HepG2 (cell line): ENCODE data around the gene EXOSC9. TPM values are rescaled to one million over a fixed set of nuclear protein-coding genes. Genes with fewer than 3 reads are reported as not detected.

Source experiments
- ATAC-seq: fragments of 200-7000 bp; cut with Tn5 transposase; 3 replicates; pipeline ENCODE4 v1.9.1; 2020; ENCODE audit warnings: mild to moderate bottlenecking, moderate library complexity
- BruUV-seq: library from RNA; stranded (reverse); fragments of 400-500 nt; replicated peaks from 2 replicates; lab custom pipeline; 2021; lab: Mats Ljungman, UMichigan
- CTCF ChIA-PET: fragments of 300-600 bp; formaldehyde crosslinking; extraction: SDS; loops from one replicate; lab custom pipeline; 2021; ENCODE audit warnings: low total read pairs, inconsistent platforms, low intra/inter-chr PET ratio; lab: Yijun Ruan, JAX
- POLR2A ChIA-PET: fragments of 350-600 bp; sonication (Branson Sonifier 250); formaldehyde crosslinking; loops from one replicate; lab custom pipeline; 2020; ENCODE audit warnings: antibody characterized with exemption, inconsistent platforms; lab: Yijun Ruan, JAX
- DNase-seq: peaks from one replicate; pipeline ENCODE4 v3.0.0-alpha.2; 2015; ENCODE audit warnings: low spot score
- FAIRE-seq: peaks from 3 replicates; lab custom pipeline; 2011; peaks lifted over from hg19 to GRCh38; lab: Jason Lieb, UNC
- H2AFZ ChIP-seq: one replicate; pipeline ENCODE4 v1.6.1; 2011; ENCODE audit warnings: low read length, inconsistent platforms
- H3K27ac ChIP-seq: fragments of 300-600 bp; 3 replicates; pipeline ENCODE4 v1.8.0; 2011; ENCODE audit warnings: mixed run types, mild to moderate bottlenecking, mixed read lengths, low read length, inconsistent platforms; ENCODE audit not compliant: insufficient read depth; ENCODE audit errors: extremely low read length
- H3K27me3 ChIP-seq, 2 experiments: fragments of 200-600 bp in 1 of 2; 2 replicates in 1 of 2; 3 replicates in 1 of 2; pipeline versions ENCODE4 v1.6.0 to v1.8.0; 2011; ENCODE audit warnings: low read length in 2 of 2, mild to moderate bottlenecking in 2 of 2, moderate library complexity in 2 of 2, inconsistent platforms in 1 of 2; ENCODE audit not compliant: insufficient read depth in 2 of 2, control insufficient read depth in 1 of 2
- H3K36me3 ChIP-seq, 2 experiments: fragments of 200-600 bp in 1 of 2; replicated peaks in 1 of 2; 2 replicates in 1 of 2; 3 replicates in 1 of 2; pipeline versions ENCODE4 v1.5.1 to v1.8.0; 2011; ENCODE audit warnings: low read length in 2 of 2, inconsistent platforms in 1 of 2; ENCODE audit not compliant: insufficient read depth in 2 of 2, control insufficient read depth in 1 of 2
- H3K4me1 ChIP-seq: 2 replicates; pipeline ENCODE4 v1.5.1; 2012; ENCODE audit warnings: low read length, inconsistent platforms; ENCODE audit not compliant: insufficient read depth
- H3K4me2 ChIP-seq: 2 replicates; pipeline ENCODE4 v1.6.0; 2011; ENCODE audit warnings: low read depth, low read length, inconsistent platforms
- H3K4me3 ChIP-seq, 3 experiments: fragments of 200-600 bp in 1 of 3; sonication (generic), shearing (Covaris generic) in 1 of 3; replicated peaks in 1 of 3; 2 replicates each; pipeline ENCODE4 v1.5.1; 2011 to 2016; ENCODE audit warnings: low read length in 3 of 3, inconsistent platforms in 2 of 3, low read depth in 2 of 3, mild to moderate bottlenecking in 2 of 3, control low read depth in 1 of 3, mixed read lengths in 1 of 3; ENCODE audit not compliant: insufficient read depth in 1 of 3
- H3K79me2 ChIP-seq: one replicate; pipeline ENCODE4 v1.6.1; 2011; ENCODE audit warnings: low read length, inconsistent platforms; ENCODE audit not compliant: insufficient read depth
- H3K9ac ChIP-seq: 2 replicates; pipeline ENCODE4 v1.6.0; 2011; ENCODE audit warnings: mild to moderate bottlenecking, low read depth, low read length, inconsistent platforms; ENCODE audit not compliant: insufficient read depth
- H3K9me3 ChIP-seq: 2 replicates; pipeline ENCODE4 v1.5.1; 2012; ENCODE audit warnings: mild to moderate bottlenecking, low read length
- H4K20me1 ChIP-seq: 2 replicates; pipeline ENCODE4 v1.6.0; 2011; ENCODE audit warnings: inconsistent platforms, mild to moderate bottlenecking, low read length, moderate library complexity; ENCODE audit not compliant: insufficient read depth
- ARHGAP35 ChIP-seq: sonication (generic); formaldehyde crosslinking; IDR thresholded peaks from 2 replicates; pipeline ENCODE4 v1.9.0; 2022; ENCODE audit warnings: mild to moderate bottlenecking, inconsistent platforms, moderate library complexity, missing genetic modification reagents, borderline replicate concordance
- HOXA7 ChIP-seq: sonication (generic); formaldehyde crosslinking; IDR thresholded peaks from 2 replicates; pipeline ENCODE4 v1.8.1; 2022; ENCODE audit warnings: mild to moderate bottlenecking, missing genetic modification reagents, moderate library complexity
- RBFOX2 ChIP-seq: fragments of 200-400 bp; formaldehyde crosslinking; IDR thresholded peaks from 2 replicates; pipeline ENCODE4 v1.6.1; 2017; ENCODE audit warnings: low read depth, mild to moderate bottlenecking, low read length
- ZFYVE20 ChIP-seq: sonication (generic); formaldehyde crosslinking; IDR thresholded peaks from 2 replicates; pipeline ENCODE4 v1.8.0; 2023; ENCODE audit warnings: low read depth, mild to moderate bottlenecking, moderate library complexity, missing genetic modification reagents, borderline replicate concordance
- ZNF44 ChIP-seq: sonication (generic); formaldehyde crosslinking; IDR thresholded peaks from 2 replicates; pipeline ENCODE4 v1.5.1; 2020; ENCODE audit warnings: mild to moderate bottlenecking, missing genetic modification reagents
- WGBS: methylation state at CpG from one replicate; pipeline ENCODE4 v1.1.6; 2017; ENCODE audit warnings: low lambda C conversion rate; 5-methylcytosine and 5-hydroxymethylcytosine counted together
- in situ Hi-C: cut with HindIII; loops from 2 replicates; pipeline ENCODE4 v1.10.0; 2017; ENCODE audit warnings: low pct_unique_long_range_greater_than_20kb; ENCODE audit not compliant: extremely low pct_ligation_motif_present
- intact Hi-C: fragments of 100-400 bp; cut with micrococcal nuclease; formaldehyde crosslinking; loops from one replicate; pipeline ENCODE4 v1.10.0; 2022; ENCODE audit not compliant: unreplicated experiment
- polyA plus RNA-seq, 8 experiments: library from polyadenylated mRNA; depleted of rRNA in 3 of 8; stranded (reverse) in 7 of 8; unstranded in 1 of 8; fragments of >200 nt; fragmentation: Illumina TruSeq in 4 of 8; extraction: Trizol in 4 of 8; gene quantifications; 2 replicates each; pipeline versions ENCODE4 v1.2.1 to v1.2.3, GENCODE V29; 2011 to 2016; ENCODE audit warnings: low read depth in 4 of 8, missing spikeins in 1 of 8, mixed read lengths in 1 of 8; ENCODE audit not compliant: insufficient read depth in 1 of 8
- total RNA-seq, 5 experiments: library from RNA; depleted of rRNA; stranded (reverse); fragments of >200 nt; fragmentation: Illumina TruSeq; extraction: Trizol; gene quantifications; 2 replicates each; pipeline ENCODE4 v1.2.3, GENCODE V29; 2016; ENCODE audit warnings: low read depth in 1 of 5
- TF ChIP-seq, protein P1 (sequence below): sonication (generic); formaldehyde crosslinking; IDR thresholded peaks from 2 replicates; pipeline ENCODE4 v1.5.1; 2020; ENCODE audit warnings: missing genetic modification reagents, mild to moderate bottlenecking, borderline replicate concordance
- TF ChIP-seq, protein P2 (sequence below): sonication (generic); formaldehyde crosslinking; IDR thresholded peaks from 2 replicates; pipeline ENCODE4 v1.4.0; 2020; ENCODE audit warnings: missing genetic modification reagents

Gene EXOSC9
- total and polyA plus RNA-seq, 2 of the 13 experiments (the other 11 are each of a cell fraction or from before 2014, with no cell fraction given), result 26.0 to 48.0 TPM

DNA sequence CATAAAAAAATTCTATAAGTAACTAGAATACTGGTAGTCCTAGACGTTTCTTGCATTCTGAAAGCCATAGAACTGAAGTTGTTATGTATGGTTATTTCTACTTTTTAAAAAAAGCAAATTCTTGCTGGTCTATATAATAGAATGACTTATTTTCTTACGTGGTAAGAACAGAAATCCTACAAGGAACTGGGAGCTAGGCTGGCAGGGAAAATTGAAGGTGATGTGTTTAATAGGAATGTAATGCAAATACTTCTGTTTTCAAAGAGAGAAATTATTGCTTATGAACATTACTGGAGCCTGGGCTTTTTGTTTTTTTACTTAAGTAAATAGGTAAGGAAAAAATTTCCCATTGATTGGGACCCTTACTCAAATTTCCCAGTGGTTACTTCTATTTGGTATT, 13.6 kb downstream of the EXOSC9 start:
- CTCF ChIA-PET, result no interaction called here
- in situ Hi-C loops, result no loop called here
- Histone ChIP-seq H3K9me3 (no peaks in the 10 kb centered on the region), H3K27ac (no peak overlapping the region), H3K4me2 (no peak overlapping the region), H3K79me2 (no peaks in the 10 kb centered on the region), H3K9ac (no peak overlapping the region), H3K4me1 (0 out of 2 replicates have a peak, but pooled peaks cover under 1% of the 10 kb centered on the region), H2AFZ (no peak overlapping the region), H4K20me1 (no peaks in the 10 kb centered on the region), H3K36me3 (peaks cover 2 to 63% of the 10 kb centered on the region in 2 experiments), H3K4me3 (no peak overlapping the region), H3K27me3 (no peaks in the 10 kb centered on the region)
- 97% methylated on average over 2 of the region's 2 CpGs for WGBS
- DNase-seq (no peak), FAIRE-seq (no peak), ATAC-seq (no peak)
- POLR2A ChIA-PET, result no interaction called here
- no peak for TF ChIP-seq ARHGAP35 (CRISPR knock-in tag)
- no peak for TF ChIP-seq HOXA7 (CRISPR knock-in tag)
- no peak for TF ChIP-seq ZFYVE20 (CRISPR knock-in tag)
- TF ChIP-seq ZNF44 (CRISPR knock-in tag), result no peak
- TF ChIP-seq, protein P1, sequence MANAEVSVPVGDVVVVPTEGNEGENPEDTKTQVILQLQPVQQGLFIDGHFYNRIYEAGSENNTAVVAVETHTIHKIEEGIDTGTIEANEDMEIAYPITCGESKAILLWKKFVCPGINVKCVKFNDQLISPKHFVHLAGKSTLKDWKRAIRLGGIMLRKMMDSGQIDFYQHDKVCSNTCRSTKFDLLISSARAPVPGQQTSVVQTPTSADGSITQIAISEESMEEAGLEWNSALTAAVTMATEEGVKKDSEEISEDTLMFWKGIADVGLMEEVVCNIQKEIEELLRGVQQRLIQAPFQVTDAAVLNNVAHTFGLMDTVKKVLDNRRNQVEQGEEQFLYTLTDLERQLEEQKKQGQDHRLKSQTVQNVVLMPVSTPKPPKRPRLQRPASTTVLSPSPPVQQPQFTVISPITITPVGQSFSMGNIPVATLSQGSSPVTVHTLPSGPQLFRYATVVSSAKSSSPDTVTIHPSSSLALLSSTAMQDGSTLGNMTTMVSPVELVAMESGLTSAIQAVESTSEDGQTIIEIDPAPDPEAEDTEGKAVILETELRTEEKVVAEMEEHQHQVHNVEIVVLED, result no peak
- TF ChIP-seq, protein P2, sequence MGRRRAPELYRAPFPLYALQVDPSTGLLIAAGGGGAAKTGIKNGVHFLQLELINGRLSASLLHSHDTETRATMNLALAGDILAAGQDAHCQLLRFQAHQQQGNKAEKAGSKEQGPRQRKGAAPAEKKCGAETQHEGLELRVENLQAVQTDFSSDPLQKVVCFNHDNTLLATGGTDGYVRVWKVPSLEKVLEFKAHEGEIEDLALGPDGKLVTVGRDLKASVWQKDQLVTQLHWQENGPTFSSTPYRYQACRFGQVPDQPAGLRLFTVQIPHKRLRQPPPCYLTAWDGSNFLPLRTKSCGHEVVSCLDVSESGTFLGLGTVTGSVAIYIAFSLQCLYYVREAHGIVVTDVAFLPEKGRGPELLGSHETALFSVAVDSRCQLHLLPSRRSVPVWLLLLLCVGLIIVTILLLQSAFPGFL (CRISPR knock-in tag), result no peak
- 0 out of 2 replicates have a peak, but pooled peaks have one; percentile 7 for TF ChIP-seq RBFOX2
- intact Hi-C loops, result no loop called here
- no TSS peak for BruUV-seq
